ENCODE measurements around the gene ZP2.

- TF ChIP-seq CTCF (IDR thresholded peaks at IDR 0.05; ENCODE audit: low read depth, low read length, poor library complexity, severe bottlenecking) (no peak), EZH2phosphoT487 (IDR thresholded peaks at IDR 0.05; ENCODE audit: borderline replicate concordance, low read length) (no peak)
Observed at GRCh38 chr16:21179983-21180365, 31.4 kb downstream of the ZP2 start.
